IMR-90 (cell line): ENCODE results near the gene FBXW8. TPM values are rescaled to one million over a fixed set of nuclear protein-coding genes. Genes with fewer than 3 reads are reported as not detected.

Experiments used
- ATAC-seq: fragments of 200-7000 bp; cut with Tn5 transposase; 2 replicates; pipeline ENCODE4 v1.9.1; 2020; ENCODE audit warnings: low read depth, mild to moderate bottlenecking, moderate library complexity
- BruUV-seq: library from RNA; stranded (reverse); fragments of 400-500 nt; replicated peaks from 2 replicates; lab custom pipeline; 2021; lab: Mats Ljungman, UMichigan
- CTCF ChIA-PET: fragments of 300-600 bp; formaldehyde crosslinking; extraction: SDS; loops from one replicate; lab custom pipeline; 2021; ENCODE audit warnings: antibody characterized with exemption; lab: Yijun Ruan, JAX
- POLR2A ChIA-PET: fragments of 300-600 bp; sonication (Branson Sonifier 250); formaldehyde crosslinking; loops from one replicate; lab custom pipeline; 2022; ENCODE audit warnings: antibody characterized with exemption; ENCODE audit not compliant: unreplicated experiment; lab: Charles Lee
- DNase-seq: peaks from one replicate; pipeline ENCODE4 v3.0.0; 2013
- H2AFZ ChIP-seq: replicated peaks from 2 replicates; pipeline ENCODE3; 2013; ENCODE audit warnings: low read length, mild to moderate bottlenecking; ENCODE audit not compliant: poor library complexity
- H2AK5ac ChIP-seq: 2 replicates; pipeline ENCODE4 v1.6.1; 2013; ENCODE audit warnings: low read depth, low read length, inconsistent platforms
- H2AK9ac ChIP-seq: replicated peaks from 2 replicates; pipeline ENCODE3; 2013; ENCODE audit warnings: mild to moderate bottlenecking, low read depth, low read length, moderate library complexity; ENCODE audit not compliant: poor library complexity
- H2BK120ac ChIP-seq: 2 replicates; pipeline ENCODE4 v1.6.1; 2013; ENCODE audit warnings: low read depth, low read length, inconsistent platforms
- H2BK15ac ChIP-seq: 3 replicates; pipeline ENCODE4 v1.6.1; 2013; ENCODE audit warnings: low read depth, low read length, inconsistent platforms
- H2BK20ac ChIP-seq: 2 replicates; pipeline ENCODE4 v1.6.1; 2013; ENCODE audit warnings: low read depth, mild to moderate bottlenecking, inconsistent platforms, low read length, moderate library complexity
- H2BK5ac ChIP-seq: 2 replicates; pipeline ENCODE4 v1.6.1; 2013; ENCODE audit warnings: mild to moderate bottlenecking, low read depth, low read length, inconsistent platforms; ENCODE audit not compliant: poor library complexity, severe bottlenecking
- H3K14ac ChIP-seq: replicated peaks from 2 replicates; pipeline ENCODE4 v1.6.1; 2013; ENCODE audit warnings: low read depth, low read length, inconsistent platforms
- H3K18ac ChIP-seq: 2 replicates; pipeline ENCODE4 v1.6.1; 2013; ENCODE audit warnings: low read depth, low read length, control low read depth
- H3K23ac ChIP-seq: 2 replicates; pipeline ENCODE4 v1.6.1; 2013; ENCODE audit warnings: low read depth, low read length, inconsistent platforms
- H3K27ac ChIP-seq: 2 replicates; pipeline ENCODE4 v1.5.1; 2013; ENCODE audit warnings: mild to moderate bottlenecking, control low read depth, low read length; ENCODE audit not compliant: insufficient read depth
- H3K27me3 ChIP-seq: 2 replicates; pipeline ENCODE4 v1.6.1; 2013; ENCODE audit warnings: low read length; ENCODE audit not compliant: control insufficient read depth, insufficient read depth
- H3K36me3 ChIP-seq: 2 replicates; pipeline ENCODE4 v1.6.1; 2013; ENCODE audit warnings: low read length, mixed read lengths; ENCODE audit not compliant: control insufficient read depth, insufficient read depth
- H3K4ac ChIP-seq: 2 replicates; pipeline ENCODE4 v1.6.1; 2013; ENCODE audit warnings: low read depth, low read length, inconsistent platforms
- H3K4me1 ChIP-seq: 2 replicates; pipeline ENCODE4 v1.6.1; 2013; ENCODE audit warnings: low read length, mixed read lengths; ENCODE audit not compliant: control insufficient read depth, insufficient read depth
- H3K4me2 ChIP-seq: 2 replicates; pipeline ENCODE4 v1.6.1; 2013; ENCODE audit warnings: low read depth, mild to moderate bottlenecking, control low read depth, low read length, moderate library complexity
- H3K4me3 ChIP-seq: 2 replicates; pipeline ENCODE4 v1.5.1; 2013; ENCODE audit warnings: low read depth, mild to moderate bottlenecking, control low read depth, low read length, moderate library complexity; ENCODE audit not compliant: insufficient read depth
- H3K56ac ChIP-seq: 2 replicates; pipeline ENCODE4 v1.6.1; 2013; ENCODE audit warnings: low read length, inconsistent platforms; ENCODE audit not compliant: insufficient read depth; ENCODE audit errors: extremely low read depth
- H3K79me1 ChIP-seq, 2 experiments: 2 replicates each; pipeline ENCODE4 v1.6.1; 2013; ENCODE audit warnings: low read length in 2 of 2, inconsistent platforms in 1 of 2, low read depth in 1 of 2
- H3K9ac ChIP-seq: 2 replicates; pipeline ENCODE4 v1.6.1; 2013; ENCODE audit warnings: low read depth, low read length, control low read depth
- H3K9me1 ChIP-seq: 2 replicates; pipeline ENCODE4 v1.6.1; 2013; ENCODE audit warnings: low read length, inconsistent platforms; ENCODE audit not compliant: insufficient read depth
- H3K9me3 ChIP-seq: 2 replicates; pipeline ENCODE4 v1.6.1; 2013; ENCODE audit warnings: low read length; ENCODE audit not compliant: control insufficient read depth, insufficient read depth
- H4K20me1 ChIP-seq: 2 replicates; pipeline ENCODE4 v1.6.1; 2013; ENCODE audit warnings: low read length, inconsistent platforms; ENCODE audit not compliant: insufficient read depth
- H4K5ac ChIP-seq: 2 replicates; pipeline ENCODE4 v1.6.1; 2013; ENCODE audit warnings: mild to moderate bottlenecking, low read depth, low read length, control low read depth
- H4K8ac ChIP-seq, 2 experiments: 2 replicates each; pipeline ENCODE4 v1.6.1; 2013; ENCODE audit warnings: low read depth in 2 of 2, low read length in 2 of 2, control low read depth in 1 of 2, inconsistent platforms in 1 of 2
- H4K91ac ChIP-seq: 2 replicates; pipeline ENCODE4 v1.6.1; 2013; ENCODE audit warnings: low read depth, low read length, inconsistent platforms; ENCODE audit not compliant: insufficient read depth
- FOS ChIP-seq: fragments of 150-350 bp; IDR thresholded peaks from 2 replicates; pipeline ENCODE4 v1.6.1; 2016; ENCODE audit warnings: low read depth, low read length
- MAZ ChIP-seq: IDR thresholded peaks from 2 replicates; pipeline ENCODE4 v1.6.1; 2012; ENCODE audit warnings: low read depth, mild to moderate bottlenecking, low read length, improper control_type of control experiment, moderate library complexity, borderline replicate concordance
- MXI1 ChIP-seq: IDR thresholded peaks from 2 replicates; pipeline ENCODE4 v1.6.1; 2012; ENCODE audit warnings: low read depth, mild to moderate bottlenecking, low read length, moderate library complexity, borderline replicate concordance
- NFE2L2 ChIP-seq: fragments of 150-350 bp; IDR thresholded peaks from 2 replicates; pipeline ENCODE4 v1.6.1; 2016; ENCODE audit warnings: low read depth, mild to moderate bottlenecking, low read length
- RCOR1 ChIP-seq: IDR thresholded peaks from 2 replicates; pipeline ENCODE4 v1.6.1; 2012; ENCODE audit warnings: mild to moderate bottlenecking, low read length, improper control_type of control experiment; ENCODE audit not compliant: insufficient replicate concordance
- WGBS, 2 experiments: methylation state at CpG; one replicate each; pipeline versions ENCODE4 v1.1.5 to v1.1.7; 2013; ENCODE audit warnings: missing lambda C conversion rate in 2 of 2; ENCODE audit not compliant: insufficient read length in 1 of 2; ENCODE audit errors: extremely low coverage in 2 of 2; 5-methylcytosine and 5-hydroxymethylcytosine counted together
- dilution Hi-C: fragments of 300-500 bp; cut with HindIII; formaldehyde crosslinking; loops from one replicate; pipeline ENCODE4 v1.14.3; 2018; ENCODE audit warnings: low sequenced_read_pairs; ENCODE audit not compliant: unreplicated experiment
- in situ Hi-C: fragments of 300-500 bp; cut with MboI; formaldehyde crosslinking; loops from 3 replicates; pipeline ENCODE4 v1.14.3; 2019; ENCODE audit warnings: low sequenced_read_pairs, inconsistent platforms, mixed read lengths
- intact Hi-C: fragments of 100-400 bp; cut with micrococcal nuclease; formaldehyde crosslinking; loops from 2 replicates; pipeline ENCODE4 v1.10.0; 2022
- polyA plus RNA-seq, 3 experiments: library from polyadenylated mRNA; depleted of rRNA; stranded (reverse); fragments of >200 nt; gene quantifications; 2 replicates each; pipeline ENCODE4 v1.2.3, GENCODE V29; 2012; ENCODE audit warnings: low replicate concordance in 1 of 3
- total RNA-seq: library from RNA; depleted of rRNA; stranded (reverse); fragments of >200 nt; gene quantifications from 2 replicates; pipeline ENCODE4 v1.2.3, GENCODE V29; 2012
- TF ChIP-seq, protein P1 (sequence below): fragments of 150-350 bp; IDR thresholded peaks from 2 replicates; pipeline ENCODE4 v1.6.1; 2016; ENCODE audit warnings: low read depth, mild to moderate bottlenecking, low read length, moderate library complexity, borderline replicate concordance

FBXW8 gene
- total and polyA plus RNA-seq, 2 of the 4 experiments (the other 2 are of a cell fraction): 20.3 to 25.8 TPM

DNA sequence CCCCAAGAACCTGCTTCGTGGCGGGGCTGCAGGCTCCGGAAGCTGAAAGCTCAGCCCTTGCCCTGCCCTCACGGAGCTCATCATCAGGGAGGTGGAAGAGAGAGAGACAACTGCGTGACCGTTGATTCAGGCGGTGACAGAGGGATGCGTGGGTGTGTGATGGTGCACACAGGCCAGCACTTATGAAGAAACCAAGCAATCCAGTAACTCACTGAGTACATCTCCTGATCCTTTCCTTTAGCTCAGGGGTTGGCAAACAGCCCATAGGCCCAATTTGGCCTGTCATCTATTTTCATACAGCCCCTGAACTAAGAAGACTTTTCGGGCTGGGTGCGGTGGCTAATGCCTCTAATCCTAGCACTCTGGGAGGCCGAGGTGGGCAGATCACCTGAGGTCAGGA, 138.5 kb downstream of the FBXW8 start:
- Histone ChIP-seq H3K9ac (no peak overlapping the region), H2BK120ac (no peak overlapping the region), H4K5ac (no peak overlapping the region), H2BK15ac (no peak overlapping the region), H3K4me3 (no peak overlapping the region), H4K91ac (no peak overlapping the region), H3K23ac (no peak overlapping the region), H3K79me1 (no peaks in the 10 kb centered on the region), H2BK20ac (no peak overlapping the region), H3K56ac (no peak overlapping the region), H3K27ac (no peak overlapping the region), H3K9me3 (no peaks in the 10 kb centered on the region), H3K14ac (peak overlapping the region; percentile 32), H4K8ac (no peak overlapping the region), H3K36me3 (no peaks in the 10 kb centered on the region), H2AK5ac (no peak overlapping the region), H3K27me3 (peaks cover 20% of the 10 kb centered on the region; the same call in 1 of the 2 replicates), H3K4me1 (peaks cover 7% of the 10 kb centered on the region), H2BK5ac (no peak overlapping the region), H2AK9ac (peak overlapping the region; percentile 55), H3K18ac (no peak overlapping the region), H3K4ac (no peak overlapping the region), H2AFZ (no peak overlapping the region), H4K20me1 (no peaks in the 10 kb centered on the region), H3K9me1 (peaks cover 16% of the 10 kb centered on the region), H3K4me2 (no peak overlapping the region)
- POLR2A ChIA-PET: no interaction called here
- 91% methylated on average over 4 of the region's 11 CpGs; no CpG with 5 or more reads in 1 of the 2 experiments for WGBS, 2 experiments
- ATAC-seq (no peak), DNase-seq (no peak)
- CTCF ChIA-PET: interaction anchor here (0.6 kb wide), 1 partner anchor 215 kb away, joined by 12 read pairs; no protein-coding TSS in a partner anchor
- dilution Hi-C loops: no loop called here
- TF ChIP-seq MXI1 (no peak), RCOR1 (no peak), FOS (no peak), NFE2L2 (no peak), MAZ (no peak)
- TF ChIP-seq, protein P1, sequence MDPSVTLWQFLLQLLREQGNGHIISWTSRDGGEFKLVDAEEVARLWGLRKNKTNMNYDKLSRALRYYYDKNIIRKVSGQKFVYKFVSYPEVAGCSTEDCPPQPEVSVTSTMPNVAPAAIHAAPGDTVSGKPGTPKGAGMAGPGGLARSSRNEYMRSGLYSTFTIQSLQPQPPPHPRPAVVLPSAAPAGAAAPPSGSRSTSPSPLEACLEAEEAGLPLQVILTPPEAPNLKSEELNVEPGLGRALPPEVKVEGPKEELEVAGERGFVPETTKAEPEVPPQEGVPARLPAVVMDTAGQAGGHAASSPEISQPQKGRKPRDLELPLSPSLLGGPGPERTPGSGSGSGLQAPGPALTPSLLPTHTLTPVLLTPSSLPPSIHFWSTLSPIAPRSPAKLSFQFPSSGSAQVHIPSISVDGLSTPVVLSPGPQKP: no peak
- intact Hi-C loops: no loop called here
- in situ Hi-C loops: loop anchor here (25.0 kb wide), 1 partner anchor 788 kb away; no protein-coding TSS in a partner anchor
- no TSS peak for BruUV-seq
